Measurements from ENCODE around the gene AP3M1.

Gene AP3M1

DNA sequence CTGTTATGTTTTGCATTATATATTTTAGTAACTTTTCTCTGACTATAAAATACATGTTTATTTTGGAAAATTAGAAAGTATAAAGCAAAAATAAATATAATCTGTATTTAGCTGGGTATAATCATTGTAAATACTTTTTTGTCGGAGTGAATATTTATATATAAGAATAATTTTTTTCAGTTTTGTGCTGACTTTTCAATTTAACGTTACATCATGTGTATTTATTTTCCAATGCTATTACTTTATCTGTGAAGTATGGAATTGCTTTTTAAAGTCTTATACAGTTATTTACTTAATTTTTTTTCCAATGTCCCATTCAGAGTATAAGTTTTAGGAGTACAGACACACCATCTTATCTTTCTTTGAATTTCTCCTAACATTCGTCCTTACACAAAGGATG lies 15.2 kb downstream of the AP3M1 start:
- in situ Hi-C loops (cut with HindIII; ENCODE audit: low sequenced_read_pairs) = no loop called here
- no peak for DNase-seq (ENCODE audit: low read depth)
- TF ChIP-seq, protein P1, sequence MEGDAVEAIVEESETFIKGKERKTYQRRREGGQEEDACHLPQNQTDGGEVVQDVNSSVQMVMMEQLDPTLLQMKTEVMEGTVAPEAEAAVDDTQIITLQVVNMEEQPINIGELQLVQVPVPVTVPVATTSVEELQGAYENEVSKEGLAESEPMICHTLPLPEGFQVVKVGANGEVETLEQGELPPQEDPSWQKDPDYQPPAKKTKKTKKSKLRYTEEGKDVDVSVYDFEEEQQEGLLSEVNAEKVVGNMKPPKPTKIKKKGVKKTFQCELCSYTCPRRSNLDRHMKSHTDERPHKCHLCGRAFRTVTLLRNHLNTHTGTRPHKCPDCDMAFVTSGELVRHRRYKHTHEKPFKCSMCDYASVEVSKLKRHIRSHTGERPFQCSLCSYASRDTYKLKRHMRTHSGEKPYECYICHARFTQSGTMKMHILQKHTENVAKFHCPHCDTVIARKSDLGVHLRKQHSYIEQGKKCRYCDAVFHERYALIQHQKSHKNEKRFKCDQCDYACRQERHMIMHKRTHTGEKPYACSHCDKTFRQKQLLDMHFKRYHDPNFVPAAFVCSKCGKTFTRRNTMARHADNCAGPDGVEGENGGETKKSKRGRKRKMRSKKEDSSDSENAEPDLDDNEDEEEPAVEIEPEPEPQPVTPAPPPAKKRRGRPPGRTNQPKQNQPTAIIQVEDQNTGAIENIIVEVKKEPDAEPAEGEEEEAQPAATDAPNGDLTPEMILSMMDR (IDR thresholded peaks at IDR 0.05; ENCODE audit: low read depth, low read length, missing control alignments) = no peak
- no peak overlapping the region for H3K4me3 ChIP-seq (ENCODE audit: low read depth, low read length)

GRCh38 chr10:74133923-74134820 lies 16.5 kb downstream of the AP3M1 start:
- in situ Hi-C loops (cut with HindIII; ENCODE audit: low sequenced_read_pairs) = no loop called here
- DNase-seq (ENCODE audit: low read depth) = no peak
- TF ChIP-seq, protein P1 (IDR thresholded peaks at IDR 0.05; ENCODE audit: low read depth, low read length, missing control alignments) = no peak
- no peak overlapping the region for H3K4me3 ChIP-seq (ENCODE audit: low read depth, low read length)

DNA sequence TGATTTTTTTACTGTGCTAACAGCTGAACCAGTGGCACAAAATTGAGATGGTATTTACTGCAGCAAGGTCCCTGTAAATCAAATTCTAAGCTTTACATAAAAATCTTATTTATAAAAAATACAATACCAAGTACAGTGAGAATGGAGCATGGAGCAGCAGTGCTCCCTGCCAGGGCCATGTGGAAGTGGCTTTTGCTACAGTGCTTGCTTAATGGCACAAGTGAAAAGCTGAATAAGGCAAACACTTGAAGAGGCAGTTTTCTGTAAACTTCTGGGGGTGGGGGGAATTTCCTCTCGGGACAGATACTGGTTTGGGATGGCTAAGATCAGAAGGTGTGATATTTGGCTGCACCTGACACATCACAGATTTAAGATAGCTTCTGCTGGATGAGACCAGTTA lies 27.5 kb downstream of the AP3M1 start:
- in situ Hi-C loops (cut with HindIII; ENCODE audit: low sequenced_read_pairs) = loop anchor here (25.0 kb wide), 1 partner anchor 236 kb away; no protein-coding TSS in a partner anchor
- no peak overlapping the region for H3K4me3 ChIP-seq (ENCODE audit: low read depth, low read length)

DNA sequence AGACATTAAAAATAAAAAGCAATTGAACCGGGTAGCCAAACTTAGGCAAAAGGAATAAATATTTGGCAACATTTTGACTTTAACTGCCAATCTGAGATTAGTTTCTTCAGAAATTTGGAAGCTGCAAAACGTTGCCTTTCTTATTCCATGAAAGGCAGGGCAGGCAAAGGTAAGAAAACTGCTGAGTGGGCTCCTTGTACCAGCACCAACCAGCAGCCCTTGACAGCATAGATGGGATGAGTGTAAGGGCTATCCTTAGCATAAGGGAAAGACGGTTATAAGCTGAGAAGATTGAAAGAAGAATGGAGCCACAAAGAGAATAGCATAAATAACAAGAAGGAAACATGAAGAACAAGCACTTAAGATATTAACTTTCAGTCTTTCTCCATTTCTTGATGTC lies 28.6 kb downstream of the AP3M1 start:
- in situ Hi-C loops (cut with HindIII; ENCODE audit: low sequenced_read_pairs) = loop anchor here (25.0 kb wide), 1 partner anchor 235 kb away; no protein-coding TSS in a partner anchor
- TF ChIP-seq, protein P1 (IDR thresholded peaks at IDR 0.05; ENCODE audit: low read depth, low read length, missing control alignments) = no peak
- H3K4me3 ChIP-seq (ENCODE audit: low read depth, low read length) = no peak overlapping the region
- no peak for DNase-seq (ENCODE audit: low read depth)

More for the DNA sequence above, 27.5 kb downstream of the AP3M1 start:
- TF ChIP-seq, protein P1 (IDR thresholded peaks at IDR 0.05; ENCODE audit: low read depth, low read length, missing control alignments) = no peak
- no peak for DNase-seq (ENCODE audit: low read depth)

- TF ChIP-seq, protein P1 (IDR thresholded peaks at IDR 0.05; ENCODE audit: low read depth, low read length, missing control alignments) = no peak
- H3K4me3 ChIP-seq (ENCODE audit: low read depth, low read length) = no peak overlapping the region
- in situ Hi-C loops (cut with HindIII; ENCODE audit: low sequenced_read_pairs) = loop anchor here (25.0 kb wide), 1 partner anchor 234 kb away; no protein-coding TSS in a partner anchor
- DNase-seq (ENCODE audit: low read depth) = no peak
Observed at GRCh38 chr10:74121368-74121767, 29.3 kb downstream of the AP3M1 start.

DNA sequence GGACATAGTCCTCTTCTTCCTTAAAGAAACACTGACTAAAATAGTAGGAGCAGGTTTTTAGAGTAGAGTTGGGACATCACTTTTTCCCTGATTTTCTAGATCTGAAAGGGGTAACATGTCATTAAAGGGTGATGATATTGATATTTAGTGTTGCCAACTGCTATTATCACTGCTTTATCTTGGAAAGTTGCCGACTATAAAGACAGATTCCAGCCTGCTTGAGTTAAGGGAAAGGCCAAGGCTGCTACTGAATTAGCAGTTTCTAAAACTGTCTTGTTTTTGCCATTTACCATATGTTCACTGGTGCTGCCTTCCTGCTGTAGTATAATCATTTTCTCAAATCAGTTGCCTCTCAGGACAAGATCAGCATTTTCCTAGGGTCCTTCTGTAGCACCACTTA lies 29.7 kb downstream of the AP3M1 start:
- no peak overlapping the region for H3K4me3 ChIP-seq (ENCODE audit: low read depth, low read length)
- TF ChIP-seq, protein P1 (IDR thresholded peaks at IDR 0.05; ENCODE audit: low read depth, low read length, missing control alignments) = no peak
- in situ Hi-C loops (cut with HindIII; ENCODE audit: low sequenced_read_pairs) = loop anchor here (25.0 kb wide), 1 partner anchor 234 kb away; no protein-coding TSS in a partner anchor
- DNase-seq (ENCODE audit: low read depth) = no peak

All from astrocyte of the cerebellum (primary cell).